Liver (tissue), 9 donors: ENCODE data around the gene NEK8. TPM values are rescaled to one million over a fixed set of nuclear protein-coding genes. Genes with fewer than 3 reads are reported as not detected.

Source experiments
- DNase-seq: peaks from one replicate; pipeline ENCODE4 v3.0.0-alpha.2; 2017; ENCODE audit warnings: low spot score
- H3K27ac ChIP-seq, 2 donors: one replicate each; pipeline ENCODE4 v1.7.0; 2013; ENCODE audit warnings: inconsistent platforms in 2 of 2, low read length in 2 of 2, control low read depth in 1 of 2, low read depth in 1 of 2, mild to moderate bottlenecking in 1 of 2
- H3K27me3 ChIP-seq, 4 donors: one replicate each; pipeline versions ENCODE4 v1.6.1 to v1.7.0; 2013; ENCODE audit warnings: low read length in 3 of 4, inconsistent platforms in 1 of 4, mild to moderate bottlenecking in 1 of 4, moderate library complexity in 1 of 4; ENCODE audit not compliant: control insufficient read depth in 4 of 4, insufficient read depth in 4 of 4
- H3K36me3 ChIP-seq, 4 donors: one replicate each; pipeline versions ENCODE4 v1.6.1 to v1.7.0; 2013; ENCODE audit warnings: low read length in 3 of 4, mild to moderate bottlenecking in 3 of 4, low read depth in 1 of 4, moderate library complexity in 1 of 4; ENCODE audit not compliant: control insufficient read depth in 4 of 4, insufficient read depth in 3 of 4
- H3K4me1 ChIP-seq, 4 donors: one replicate each; pipeline versions ENCODE4 v1.6.1 to v1.7.0; 2013; ENCODE audit warnings: low read length in 3 of 4, mild to moderate bottlenecking in 3 of 4, moderate library complexity in 1 of 4; ENCODE audit not compliant: control insufficient read depth in 4 of 4, insufficient read depth in 4 of 4
- H3K4me3 ChIP-seq, 3 donors: one replicate each; pipeline versions ENCODE4 v1.6.1 to v1.7.0; 2013; ENCODE audit warnings: low read length in 3 of 3, control low read depth in 1 of 3, low read depth in 1 of 3, mild to moderate bottlenecking in 1 of 3
- H3K9ac ChIP-seq, 2 donors: one replicate each; pipeline ENCODE4 v1.7.0; 2013; ENCODE audit warnings: low read length in 2 of 2, mild to moderate bottlenecking in 2 of 2, moderate library complexity in 2 of 2, control low read depth in 1 of 2, low read depth in 1 of 2
- H3K9me3 ChIP-seq, 4 donors: one replicate each; pipeline versions ENCODE4 v1.6.1 to v1.7.0; 2013; ENCODE audit warnings: low read length in 3 of 4; ENCODE audit not compliant: control insufficient read depth in 4 of 4
- EGR1 ChIP-seq, 2 donors: IDR thresholded peaks; 2 replicates each; pipeline ENCODE4 v1.6.1; 2016 to 2018; ENCODE audit warnings: antibody characterized with exemption in 2 of 2, low read depth in 2 of 2
- FOXA1 ChIP-seq: IDR thresholded peaks from 2 replicates; pipeline ENCODE4 v1.6.1; 2016; ENCODE audit warnings: antibody characterized with exemption
- FOXA2 ChIP-seq: IDR thresholded peaks from 2 replicates; pipeline ENCODE4 v1.6.1; 2016; ENCODE audit warnings: antibody characterized with exemption
- GABPA ChIP-seq, 2 donors: IDR thresholded peaks in 1 of 2; conservative IDR thresholded peaks in 1 of 2; 2 replicates each; pipeline ENCODE4 v1.6.1; 2016; ENCODE audit warnings: antibody characterized with exemption in 2 of 2, mild to moderate bottlenecking in 1 of 2, moderate library complexity in 1 of 2
- HNF4A ChIP-seq, 2 donors: conservative IDR thresholded peaks; 2 replicates each; pipeline ENCODE4 v1.6.1; 2016; ENCODE audit warnings: antibody characterized with exemption in 2 of 2, mild to moderate bottlenecking in 2 of 2
- HNF4G ChIP-seq: IDR thresholded peaks from 2 replicates; pipeline ENCODE4 v1.6.1; 2016; ENCODE audit warnings: antibody characterized with exemption
- JUND ChIP-seq, 2 donors: IDR thresholded peaks; 2 replicates each; pipeline ENCODE4 v1.6.1; 2016; ENCODE audit warnings: antibody characterized with exemption in 2 of 2
- NR2F2 ChIP-seq: IDR thresholded peaks from 2 replicates; pipeline ENCODE4 v1.6.1; 2016; ENCODE audit warnings: antibody characterized with exemption
- RAD21 ChIP-seq, 2 donors: IDR thresholded peaks; 2 replicates each; pipeline ENCODE4 v1.6.1; 2016; ENCODE audit warnings: antibody characterized with exemption in 2 of 2, mild to moderate bottlenecking in 2 of 2
- RXRA ChIP-seq, 2 donors: IDR thresholded peaks; 2 replicates each; pipeline ENCODE4 v1.6.1; 2017 to 2018; ENCODE audit warnings: antibody characterized with exemption in 2 of 2, mild to moderate bottlenecking in 1 of 2
- SP1 ChIP-seq: IDR thresholded peaks from 2 replicates; pipeline ENCODE4 v1.6.1; 2018; ENCODE audit warnings: antibody characterized with exemption, mild to moderate bottlenecking
- TAF1 ChIP-seq: conservative IDR thresholded peaks from 2 replicates; pipeline ENCODE4 v1.6.1; 2016; ENCODE audit warnings: antibody characterized with exemption, mild to moderate bottlenecking
- YY1 ChIP-seq: IDR thresholded peaks from 2 replicates; pipeline ENCODE4 v1.6.1; 2016; ENCODE audit warnings: antibody characterized with exemption, mild to moderate bottlenecking
- WGBS: extraction: QIAGEN DNeasy Blood & Tissue Kit; methylation state at CpG from one replicate; pipeline ENCODE4 v1.1.7; 2013; 5-methylcytosine and 5-hydroxymethylcytosine counted together
- polyA plus RNA-seq, 2 donors: library from polyadenylated mRNA; stranded (reverse) in 1 of 2; unstranded in 1 of 2; fragments of 200-250 nt in 1 of 2; fragments of >200 nt in 1 of 2; fragmentation: Nextera tagmentation in 1 of 2; extraction: Ambion mirVana in 1 of 2; gene quantifications; one replicate each; pipeline versions ENCODE4 v1.2.1 to v1.2.3, GENCODE V29; 2013 to 2015
- total RNA-seq, 2 donors: library from RNA; depleted of rRNA; stranded (reverse); fragments of >200 nt; gene quantifications; one replicate each; pipeline ENCODE4 v1.2.3, GENCODE V29; 2014
- TF ChIP-seq, protein P1 (sequence below): IDR thresholded peaks from 2 replicates; pipeline ENCODE4 v1.6.1; 2016; ENCODE audit warnings: antibody characterized with exemption
- TF ChIP-seq, protein P2 (sequence below): IDR thresholded peaks from 2 replicates; pipeline ENCODE4 v1.6.1; 2016; ENCODE audit warnings: antibody characterized with exemption, mild to moderate bottlenecking
- TF ChIP-seq, protein P3 (sequence below): IDR thresholded peaks from 2 replicates; pipeline ENCODE4 v1.6.1; 2016; ENCODE audit warnings: antibody characterized with exemption
- TF ChIP-seq, protein P4 (sequence below): IDR thresholded peaks from 2 replicates; pipeline ENCODE4 v1.6.1; 2016; ENCODE audit warnings: antibody characterized with exemption
- TF ChIP-seq, protein P5 (sequence below): fragments of 150-350 bp; IDR thresholded peaks from 2 replicates; pipeline ENCODE4 v1.5.1; 2017; ENCODE audit warnings: improper control_type of control experiment, low read depth, low read length; ENCODE audit not compliant: missing input control
- donor health status: healthy.
- donor health status: healthy.
- donor health status: healthy.
- donor health status: healthy.
- donor health status: healthy.

NEK8 gene
- total and polyA plus RNA-seq, 4 donors: 1.7 to 7.8 (median 4.5) TPM

DNA sequence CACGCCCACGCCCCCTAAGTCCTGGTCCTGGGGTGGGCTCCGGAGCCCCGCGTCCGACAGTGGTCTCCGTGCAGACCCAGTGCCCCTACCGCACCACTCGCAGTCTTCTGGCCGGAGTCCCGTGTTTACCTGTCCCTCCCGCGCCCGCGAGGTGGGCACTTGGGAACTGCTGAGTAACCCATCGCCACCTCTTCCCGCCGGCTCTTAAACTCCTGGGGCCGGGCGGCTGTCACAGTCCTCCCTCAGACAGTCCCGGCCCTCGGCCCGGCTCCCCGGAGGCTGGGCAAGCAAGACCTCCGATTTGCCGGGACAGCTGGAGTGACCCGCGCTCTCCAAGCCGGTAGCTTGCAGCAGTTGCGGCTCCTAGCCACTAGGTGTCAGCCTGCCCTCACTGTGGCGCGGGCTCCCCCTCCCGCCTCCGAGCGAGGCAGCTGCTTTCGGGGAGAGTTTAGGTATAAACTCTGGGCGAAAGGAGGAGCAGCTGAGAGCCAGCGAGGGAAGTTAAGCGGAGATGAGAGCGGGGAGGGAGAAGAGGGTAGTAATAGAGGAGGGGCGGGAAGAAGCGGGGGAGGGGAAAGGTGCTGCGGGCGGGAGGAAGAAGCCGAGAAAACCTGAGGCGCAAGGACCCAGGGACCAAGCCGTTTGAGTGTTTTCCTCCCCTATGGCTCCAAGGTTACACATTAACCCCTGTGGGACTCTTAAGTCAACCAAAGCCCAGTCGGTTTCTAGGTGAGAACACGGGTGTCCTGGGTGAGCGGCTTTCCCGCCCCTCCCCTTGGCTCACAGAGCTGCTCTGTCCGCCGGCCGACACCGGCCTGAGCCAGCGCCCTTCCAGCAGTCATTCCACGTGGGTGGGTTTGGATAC is 1.7 kb upstream of the NEK8 start:
- H3K27ac ChIP-seq: peak overlapping the region; percentile 97 to 99
- no peaks in the 10 kb centered on the region for H3K9me3 ChIP-seq
- peak overlapping the region; percentile 43 to 48 for H3K9ac ChIP-seq
- H3K27me3 ChIP-seq: no peaks in the 10 kb centered on the region
- WGBS: under 1% methylated on average over 57 of the region's 57 CpGs
- H3K4me1 ChIP-seq: peaks cover 0 to 32% (median 19%) of the 10 kb centered on the region in 4 donors
- peaks cover 10 to 24% (median 21%) of the 10 kb centered on the region in 4 donors for H3K36me3 ChIP-seq
- peak overlapping the region; percentile 56 to 66 (median 56) for H3K4me3 ChIP-seq
- TF ChIP-seq SP1 (no peak), HNF4G (no peak), RAD21 (IDR thresholded peaks at IDR 0.05) (peak; percentile 98 to 99), NR2F2 (peak; percentile 8), JUND (IDR thresholded peaks at IDR 0.05) (no peak), FOXA2 (no peak), TAF1 (no peak), GABPA (IDR thresholded peaks at IDR 0.05 in 1 of 2, conservative IDR thresholded peaks at IDR 0.05 in 1 of 2) (peak in 1 of 2 donors; percentile 33), YY1 (no peak), HNF4A (conservative IDR thresholded peaks at IDR 0.05) (peak; percentile 28 to 32), FOXA1 (no peak), RXRA (IDR thresholded peaks at IDR 0.05) (peak in 1 of 2 donors; percentile 4), EGR1 (IDR thresholded peaks at IDR 0.05; ENCODE audit: low read depth in 2 of 2) (peak in 1 of 2 donors; percentile 9)
- TF ChIP-seq, protein P1, sequence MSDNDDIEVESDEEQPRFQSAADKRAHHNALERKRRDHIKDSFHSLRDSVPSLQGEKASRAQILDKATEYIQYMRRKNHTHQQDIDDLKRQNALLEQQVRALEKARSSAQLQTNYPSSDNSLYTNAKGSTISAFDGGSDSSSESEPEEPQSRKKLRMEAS: peak; percentile 70
- TF ChIP-seq, protein P2, sequence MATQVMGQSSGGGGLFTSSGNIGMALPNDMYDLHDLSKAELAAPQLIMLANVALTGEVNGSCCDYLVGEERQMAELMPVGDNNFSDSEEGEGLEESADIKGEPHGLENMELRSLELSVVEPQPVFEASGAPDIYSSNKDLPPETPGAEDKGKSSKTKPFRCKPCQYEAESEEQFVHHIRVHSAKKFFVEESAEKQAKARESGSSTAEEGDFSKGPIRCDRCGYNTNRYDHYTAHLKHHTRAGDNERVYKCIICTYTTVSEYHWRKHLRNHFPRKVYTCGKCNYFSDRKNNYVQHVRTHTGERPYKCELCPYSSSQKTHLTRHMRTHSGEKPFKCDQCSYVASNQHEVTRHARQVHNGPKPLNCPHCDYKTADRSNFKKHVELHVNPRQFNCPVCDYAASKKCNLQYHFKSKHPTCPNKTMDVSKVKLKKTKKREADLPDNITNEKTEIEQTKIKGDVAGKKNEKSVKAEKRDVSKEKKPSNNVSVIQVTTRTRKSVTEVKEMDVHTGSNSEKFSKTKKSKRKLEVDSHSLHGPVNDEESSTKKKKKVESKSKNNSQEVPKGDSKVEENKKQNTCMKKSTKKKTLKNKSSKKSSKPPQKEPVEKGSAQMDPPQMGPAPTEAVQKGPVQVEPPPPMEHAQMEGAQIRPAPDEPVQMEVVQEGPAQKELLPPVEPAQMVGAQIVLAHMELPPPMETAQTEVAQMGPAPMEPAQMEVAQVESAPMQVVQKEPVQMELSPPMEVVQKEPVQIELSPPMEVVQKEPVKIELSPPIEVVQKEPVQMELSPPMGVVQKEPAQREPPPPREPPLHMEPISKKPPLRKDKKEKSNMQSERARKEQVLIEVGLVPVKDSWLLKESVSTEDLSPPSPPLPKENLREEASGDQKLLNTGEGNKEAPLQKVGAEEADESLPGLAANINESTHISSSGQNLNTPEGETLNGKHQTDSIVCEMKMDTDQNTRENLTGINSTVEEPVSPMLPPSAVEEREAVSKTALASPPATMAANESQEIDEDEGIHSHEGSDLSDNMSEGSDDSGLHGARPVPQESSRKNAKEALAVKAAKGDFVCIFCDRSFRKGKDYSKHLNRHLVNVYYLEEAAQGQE: no peak
- TF ChIP-seq, protein P3, sequence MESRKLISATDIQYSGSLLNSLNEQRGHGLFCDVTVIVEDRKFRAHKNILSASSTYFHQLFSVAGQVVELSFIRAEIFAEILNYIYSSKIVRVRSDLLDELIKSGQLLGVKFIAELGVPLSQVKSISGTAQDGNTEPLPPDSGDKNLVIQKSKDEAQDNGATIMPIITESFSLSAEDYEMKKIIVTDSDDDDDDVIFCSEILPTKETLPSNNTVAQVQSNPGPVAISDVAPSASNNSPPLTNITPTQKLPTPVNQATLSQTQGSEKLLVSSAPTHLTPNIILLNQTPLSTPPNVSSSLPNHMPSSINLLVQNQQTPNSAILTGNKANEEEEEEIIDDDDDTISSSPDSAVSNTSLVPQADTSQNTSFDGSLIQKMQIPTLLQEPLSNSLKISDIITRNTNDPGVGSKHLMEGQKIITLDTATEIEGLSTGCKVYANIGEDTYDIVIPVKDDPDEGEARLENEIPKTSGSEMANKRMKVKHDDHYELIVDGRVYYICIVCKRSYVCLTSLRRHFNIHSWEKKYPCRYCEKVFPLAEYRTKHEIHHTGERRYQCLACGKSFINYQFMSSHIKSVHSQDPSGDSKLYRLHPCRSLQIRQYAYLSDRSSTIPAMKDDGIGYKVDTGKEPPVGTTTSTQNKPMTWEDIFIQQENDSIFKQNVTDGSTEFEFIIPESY: peak; percentile 4
- TF ChIP-seq, protein P4, sequence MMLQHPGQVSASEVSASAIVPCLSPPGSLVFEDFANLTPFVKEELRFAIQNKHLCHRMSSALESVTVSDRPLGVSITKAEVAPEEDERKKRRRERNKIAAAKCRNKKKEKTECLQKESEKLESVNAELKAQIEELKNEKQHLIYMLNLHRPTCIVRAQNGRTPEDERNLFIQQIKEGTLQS: no peak
- TF ChIP-seq, protein P5, sequence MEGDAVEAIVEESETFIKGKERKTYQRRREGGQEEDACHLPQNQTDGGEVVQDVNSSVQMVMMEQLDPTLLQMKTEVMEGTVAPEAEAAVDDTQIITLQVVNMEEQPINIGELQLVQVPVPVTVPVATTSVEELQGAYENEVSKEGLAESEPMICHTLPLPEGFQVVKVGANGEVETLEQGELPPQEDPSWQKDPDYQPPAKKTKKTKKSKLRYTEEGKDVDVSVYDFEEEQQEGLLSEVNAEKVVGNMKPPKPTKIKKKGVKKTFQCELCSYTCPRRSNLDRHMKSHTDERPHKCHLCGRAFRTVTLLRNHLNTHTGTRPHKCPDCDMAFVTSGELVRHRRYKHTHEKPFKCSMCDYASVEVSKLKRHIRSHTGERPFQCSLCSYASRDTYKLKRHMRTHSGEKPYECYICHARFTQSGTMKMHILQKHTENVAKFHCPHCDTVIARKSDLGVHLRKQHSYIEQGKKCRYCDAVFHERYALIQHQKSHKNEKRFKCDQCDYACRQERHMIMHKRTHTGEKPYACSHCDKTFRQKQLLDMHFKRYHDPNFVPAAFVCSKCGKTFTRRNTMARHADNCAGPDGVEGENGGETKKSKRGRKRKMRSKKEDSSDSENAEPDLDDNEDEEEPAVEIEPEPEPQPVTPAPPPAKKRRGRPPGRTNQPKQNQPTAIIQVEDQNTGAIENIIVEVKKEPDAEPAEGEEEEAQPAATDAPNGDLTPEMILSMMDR: peak; percentile 99
- peak; percentile 95 for DNase-seq
